ENCODE measurements around the gene ATP6V1C2. TPM values are rescaled to one million over a fixed set of nuclear protein-coding genes. Genes with fewer than 3 reads are reported as not detected.
"Not testable (repeated sequence)": the region's sequence is repeated elsewhere in the genome, so short reads cannot be mapped to it uniquely, and the experiment has no call there.

ATP6V1C2 gene
- total and polyA plus RNA-seq, 2 experiments from 2014 or later = 0.57 to 2.0 TPM

DNA sequence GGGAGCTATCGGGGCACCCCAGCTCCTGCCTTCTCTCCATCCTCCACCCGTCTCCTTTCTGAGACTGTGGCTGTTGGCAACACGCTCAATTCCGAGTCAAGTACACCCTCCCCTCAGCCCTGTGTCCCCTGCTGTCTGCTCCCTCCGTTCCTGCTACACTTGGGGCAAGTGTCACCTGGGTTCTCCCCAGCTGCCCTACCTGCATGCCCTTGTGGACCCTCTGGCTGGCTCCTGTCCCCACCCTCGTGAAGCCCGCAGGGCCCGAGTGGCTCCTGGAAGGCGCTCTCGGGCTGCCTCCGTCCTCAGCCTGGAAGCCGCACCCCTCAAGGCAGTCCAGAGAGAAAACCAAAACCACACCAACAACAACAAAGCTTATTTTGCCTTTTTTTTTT lies 57.3 kb downstream of the ATP6V1C2 start:
- 95% methylated on average over 12 of the region's 12 CpGs for WGBS (ENCODE audit: low lambda C conversion rate, missing lambda C conversion rate)
- Histone ChIP-seq H3K36me3 (replicated peaks; ENCODE audit: insufficient read depth, low read depth) (no peaks in the 10 kb centered on the region), H3K27ac (no peak overlapping the region)

DNA sequence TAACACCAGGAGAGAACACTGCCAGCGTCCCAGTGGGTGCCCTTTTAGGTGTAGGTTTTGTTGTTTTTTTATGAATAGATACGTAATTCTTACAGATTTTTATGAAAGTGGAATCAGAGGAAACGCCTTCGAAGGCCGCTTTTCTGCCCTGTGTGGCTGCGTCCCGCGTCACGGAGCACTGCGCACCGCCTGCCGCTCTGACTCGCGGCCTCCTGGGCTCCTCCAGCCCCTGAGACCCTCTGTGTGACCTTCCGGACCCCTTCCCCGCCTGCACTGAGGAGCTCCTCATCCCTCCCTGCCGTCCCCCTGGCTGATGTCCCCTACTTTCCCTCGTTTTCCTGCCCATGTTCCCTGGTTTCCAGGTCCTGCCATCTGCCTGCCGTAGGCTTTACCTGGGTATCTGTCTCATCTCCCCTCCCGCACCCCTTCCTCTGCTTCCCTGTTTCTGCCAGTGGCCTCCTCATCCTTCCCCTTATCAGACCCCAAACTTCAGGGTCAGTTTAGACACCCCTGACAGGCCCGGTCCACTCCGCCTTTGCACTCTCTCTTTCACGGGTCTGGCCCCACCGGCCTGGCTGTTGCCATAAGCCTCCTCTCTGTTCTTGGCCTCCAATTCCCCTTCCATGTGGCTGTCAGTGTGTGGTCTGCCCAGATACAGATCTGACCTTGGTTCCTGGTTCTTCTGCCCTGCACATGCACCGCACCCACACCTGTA lies 58.5 kb downstream of the ATP6V1C2 start:
- Histone ChIP-seq H3K9me2 (replicated peaks; ENCODE audit: insufficient read depth) (no peaks in the 10 kb centered on the region), H3K79me2 (no peaks in the 10 kb centered on the region), H3K4me1 (ENCODE audit: insufficient read depth) (peaks cover 5% of the 10 kb centered on the region), H3K27ac (no peak overlapping the region), H3K4me3 (no peak overlapping the region), H2AFZ (no peak overlapping the region), H4K20me1 (ENCODE audit: insufficient read depth, poor library complexity, severe bottlenecking) (no peaks in the 10 kb centered on the region), H3K36me3 (replicated peaks; ENCODE audit: insufficient read depth, low read depth) (peaks cover 5% of the 10 kb centered on the region), H3K4me2 (no peak overlapping the region), H3K27me3 (no peaks in the 10 kb centered on the region), H3K9me3 (ENCODE audit: low read depth) (no peaks in the 10 kb centered on the region)
- no peak for DNase-seq (ENCODE audit: low spot score)
- WGBS (ENCODE audit: low lambda C conversion rate, missing lambda C conversion rate) = 98% methylated on average over 25 of the region's 25 CpGs
- TF ChIP-seq CTCF (IDR thresholded peaks at IDR 0.05; ENCODE audit: poor library complexity) (no peak), EZH2phosphoT487 (IDR thresholded peaks at IDR 0.05; ENCODE audit: low read depth, severe bottlenecking, unreplicated experiment) (no peak), EZH2 (IDR thresholded peaks at IDR 0.05; ENCODE audit: borderline replicate concordance) (no peak)

More for the DNA sequence above, 57.3 kb downstream of the ATP6V1C2 start:
- no peaks in the 10 kb centered on the region for H3K9me3 ChIP-seq (ENCODE audit: low read depth)
- H2AFZ ChIP-seq = no peak overlapping the region
- no peak overlapping the region for H3K4me3 ChIP-seq
- H3K9me2 ChIP-seq (replicated peaks; ENCODE audit: insufficient read depth) = no peaks in the 10 kb centered on the region
- no peaks in the 10 kb centered on the region for H4K20me1 ChIP-seq (ENCODE audit: insufficient read depth, poor library complexity, severe bottlenecking)
- no peak for TF ChIP-seq EZH2phosphoT487 (IDR thresholded peaks at IDR 0.05; ENCODE audit: low read depth, severe bottlenecking, unreplicated experiment)
- no peak for TF ChIP-seq EZH2 (IDR thresholded peaks at IDR 0.05; ENCODE audit: borderline replicate concordance)
- no peak for TF ChIP-seq CTCF (IDR thresholded peaks at IDR 0.05; ENCODE audit: poor library complexity)
- H3K27me3 ChIP-seq = no peaks in the 10 kb centered on the region
- H3K4me2 ChIP-seq = no peak overlapping the region
- DNase-seq (ENCODE audit: low spot score) = no peak
- peaks cover 16% of the 10 kb centered on the region for H3K4me1 ChIP-seq (ENCODE audit: insufficient read depth)
- no peaks in the 10 kb centered on the region for H3K79me2 ChIP-seq

DNA sequence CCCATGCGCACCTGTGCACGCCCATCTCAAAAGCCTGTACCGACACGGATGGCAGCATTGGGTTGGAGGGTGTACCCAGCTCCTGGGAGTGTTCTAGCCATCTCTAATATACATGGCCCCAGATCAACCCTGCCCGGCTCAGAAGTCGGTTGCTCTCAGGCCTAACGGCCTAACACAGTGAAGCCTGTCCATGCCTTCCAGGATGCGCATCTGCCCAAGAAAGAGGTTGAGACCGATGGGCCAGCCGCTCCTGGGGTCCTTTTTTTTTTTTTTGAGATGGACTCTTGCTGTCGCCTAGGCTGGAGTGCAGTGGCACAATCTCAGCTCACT lies 59.0 kb downstream of the ATP6V1C2 start:
- no peaks in the 10 kb centered on the region for H3K9me3 ChIP-seq (ENCODE audit: low read depth)
- no peak overlapping the region for H2AFZ ChIP-seq
- TF ChIP-seq CTCF (IDR thresholded peaks at IDR 0.05; ENCODE audit: poor library complexity) (no peak), EZH2phosphoT487 (IDR thresholded peaks at IDR 0.05; ENCODE audit: low read depth, severe bottlenecking, unreplicated experiment) (no peak), EZH2 (IDR thresholded peaks at IDR 0.05; ENCODE audit: borderline replicate concordance) (no peak)
- H3K36me3 ChIP-seq (replicated peaks; ENCODE audit: insufficient read depth, low read depth) = peaks cover 5% of the 10 kb centered on the region
- H3K9me2 ChIP-seq (replicated peaks; ENCODE audit: insufficient read depth) = no peaks in the 10 kb centered on the region
- 99% methylated on average over 11 of the region's 11 CpGs for WGBS (ENCODE audit: low lambda C conversion rate, missing lambda C conversion rate)
- DNase-seq (ENCODE audit: low spot score) = no peak
- no peak overlapping the region for H3K4me3 ChIP-seq
- H3K27me3 ChIP-seq = no peaks in the 10 kb centered on the region
- H3K4me2 ChIP-seq = no peak overlapping the region
- no peak overlapping the region for H3K27ac ChIP-seq
- H3K4me1 ChIP-seq (ENCODE audit: insufficient read depth) = peaks cover under 1% of the 10 kb centered on the region
- no peaks in the 10 kb centered on the region for H3K79me2 ChIP-seq
- no peaks in the 10 kb centered on the region for H4K20me1 ChIP-seq (ENCODE audit: insufficient read depth, poor library complexity, severe bottlenecking)

GRCh38 chr2:10780821-10781220 lies 59.4 kb downstream of the ATP6V1C2 start:
- H3K79me2 ChIP-seq; H3K4me2 ChIP-seq; H3K4me3 ChIP-seq; H3K27ac ChIP-seq; DNase-seq (ENCODE audit: low spot score); H3K9me3 ChIP-seq (ENCODE audit: low read depth); H2AFZ ChIP-seq; H3K36me3 ChIP-seq (replicated peaks; ENCODE audit: insufficient read depth, low read depth); H3K4me1 ChIP-seq (ENCODE audit: insufficient read depth); H4K20me1 ChIP-seq (ENCODE audit: insufficient read depth, poor library complexity, severe bottlenecking); H3K9me2 ChIP-seq (replicated peaks; ENCODE audit: insufficient read depth); H3K27me3 ChIP-seq: not testable (repeated sequence)
- WGBS (ENCODE audit: low lambda C conversion rate, missing lambda C conversion rate) = 99% methylated on average over 11 of the region's 11 CpGs

All from hepatocyte (in vitro differentiated cells).